Ovary (tissue), 3 donors: Measurements from ENCODE around the gene KCNIP3.
"Not testable (repeated sequence)": the region's sequence is repeated elsewhere in the genome, so short reads cannot be mapped to it uniquely, and the experiment has no call there.

ENCODE experiments used
- CTCF ChIP-seq, 3 donors: fragments of 450-650 bp in 2 of 3; fragments of 200-600 bp in 1 of 3; IDR thresholded peaks; one replicate each; pipeline versions ENCODE4 v1.5.1 to v1.8.0; 2016 to 2022; ENCODE audit warnings: antibody characterized with exemption in 3 of 3, mild to moderate bottlenecking in 1 of 3
- EP300 ChIP-seq: sonication (generic); formaldehyde crosslinking; IDR thresholded peaks from one replicate; pipeline ENCODE4 v1.6.1; 2017; ENCODE audit warnings: antibody characterized with exemption
- POLR2A ChIP-seq: fragments of 450-650 bp; IDR thresholded peaks from one replicate; pipeline ENCODE4 v1.6.1; 2017; ENCODE audit warnings: antibody characterized with exemption, mild to moderate bottlenecking, moderate library complexity
- donor health status: DM: no; HTN: no; CAD: no.

- not testable (repeated sequence) for TF ChIP-seq CTCF (IDR thresholded peaks at IDR 0.05); POLR2A; EP300
Observed at GRCh38 chr2:95433373-95433772, 136.2 kb downstream of the KCNIP3 start.
